H1 (cell line): Measurements from ENCODE around the gene ATXN2. TPM values are rescaled to one million over a fixed set of nuclear protein-coding genes. Genes with fewer than 3 reads are reported as not detected.

Experiments
- RNF2 ChIP-seq: fragments of 200-900, 300-1000 bp; sonication (generic); IDR thresholded peaks from 2 replicates; pipeline ENCODE4 v1.7.1; 2016; ENCODE audit warnings: borderline replicate concordance, low read depth, mild to moderate bottlenecking, antibody characterized with exemption, low read length; ENCODE audit not compliant: poor library complexity, severe bottlenecking; ENCODE audit errors: missing control alignments
- polyA plus RNA-seq, 7 experiments: library from polyadenylated mRNA; depleted of rRNA in 3 of 7; stranded (reverse) in 5 of 7; unstranded in 2 of 7; fragments of >200 nt in 5 of 7; fragments of 200-250 nt in 2 of 7; gene quantifications; 1 replicate in 5 of 7; 2 replicates in 1 of 7; 4 replicates in 1 of 7; pipeline versions ENCODE4 v1.2.1 to v1.2.3, GENCODE V29; 2011 to 2013; ENCODE audit warnings: missing spikeins in 2 of 7, mixed read lengths in 2 of 7
- total RNA-seq: library from RNA; stranded (reverse); fragmentation: NEBNext Ultra II Directional; extraction: Animal tissue kit (Norgen Biotek cat#: 25700); gene quantifications from 2 replicates; pipeline ENCODE4 v1.2.1, GENCODE V29; 2021

Gene ATXN2
- total and polyA plus RNA-seq, 2 of the 8 experiments (the other 6 are each of a cell fraction or from before 2014, with no cell fraction given) = 46.6 to 80.7 TPM

DNA sequence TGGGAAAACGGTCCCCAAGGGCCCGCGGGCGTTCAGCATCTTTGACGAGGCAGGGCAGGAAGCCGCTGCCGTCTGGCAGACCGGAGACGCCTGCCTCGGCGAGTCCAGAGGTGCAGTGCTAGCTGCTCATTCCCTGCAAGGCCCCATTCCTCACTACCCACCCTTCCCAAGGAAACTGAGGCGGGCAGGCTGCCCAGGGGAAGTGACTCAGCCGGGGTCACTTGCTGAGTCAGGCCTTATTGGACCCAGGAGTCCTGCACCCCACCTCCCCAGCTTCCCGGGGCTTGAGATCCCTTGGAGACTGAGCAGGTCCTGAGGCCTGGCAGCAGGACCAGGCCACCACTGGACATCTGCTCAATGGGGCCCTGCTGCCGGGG lies 189.7 kb downstream of the ATXN2 start (continued):
- no peak for TF ChIP-seq RNF2
